ENCODE data around the gene LGMN. TPM values are rescaled to one million over a fixed set of nuclear protein-coding genes. Genes with fewer than 3 reads are reported as not detected.

Gene LGMN
- total RNA-seq, 1 donor from 2014 or later = 34.0 TPM

DNA sequence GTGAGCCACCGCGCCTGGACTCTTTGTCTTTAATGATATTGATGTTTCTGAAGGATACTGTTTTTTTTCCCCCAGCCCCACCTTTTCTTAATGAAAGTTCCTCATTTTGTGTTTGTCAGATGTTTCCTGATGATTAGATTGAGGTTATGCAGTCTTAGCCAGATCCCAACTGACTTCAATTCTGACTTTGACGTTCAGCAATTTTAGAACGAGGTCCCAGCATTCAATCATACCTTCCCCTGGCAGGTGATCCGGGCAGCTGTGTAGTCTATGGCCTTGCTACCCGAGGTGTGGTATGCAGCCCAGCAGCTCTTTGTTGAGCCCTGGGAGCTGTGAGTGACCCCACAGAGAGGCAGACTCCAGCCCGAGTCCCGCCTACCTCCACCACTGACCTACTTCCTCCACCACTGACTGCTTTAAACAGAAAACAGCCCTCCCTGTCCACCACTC lies 82.7 kb downstream of the LGMN start:
- H3K4me3 ChIP-seq (ENCODE audit: low read depth, low read length) = no peak overlapping the region
- H3K36me3 ChIP-seq (ENCODE audit: control insufficient read depth, insufficient read depth, low read length) = no peaks in the 10 kb centered on the region
- TF ChIP-seq, protein P1, sequence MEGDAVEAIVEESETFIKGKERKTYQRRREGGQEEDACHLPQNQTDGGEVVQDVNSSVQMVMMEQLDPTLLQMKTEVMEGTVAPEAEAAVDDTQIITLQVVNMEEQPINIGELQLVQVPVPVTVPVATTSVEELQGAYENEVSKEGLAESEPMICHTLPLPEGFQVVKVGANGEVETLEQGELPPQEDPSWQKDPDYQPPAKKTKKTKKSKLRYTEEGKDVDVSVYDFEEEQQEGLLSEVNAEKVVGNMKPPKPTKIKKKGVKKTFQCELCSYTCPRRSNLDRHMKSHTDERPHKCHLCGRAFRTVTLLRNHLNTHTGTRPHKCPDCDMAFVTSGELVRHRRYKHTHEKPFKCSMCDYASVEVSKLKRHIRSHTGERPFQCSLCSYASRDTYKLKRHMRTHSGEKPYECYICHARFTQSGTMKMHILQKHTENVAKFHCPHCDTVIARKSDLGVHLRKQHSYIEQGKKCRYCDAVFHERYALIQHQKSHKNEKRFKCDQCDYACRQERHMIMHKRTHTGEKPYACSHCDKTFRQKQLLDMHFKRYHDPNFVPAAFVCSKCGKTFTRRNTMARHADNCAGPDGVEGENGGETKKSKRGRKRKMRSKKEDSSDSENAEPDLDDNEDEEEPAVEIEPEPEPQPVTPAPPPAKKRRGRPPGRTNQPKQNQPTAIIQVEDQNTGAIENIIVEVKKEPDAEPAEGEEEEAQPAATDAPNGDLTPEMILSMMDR (IDR thresholded peaks at IDR 0.05; ENCODE audit: insufficient read depth, low read length, severe bottlenecking) = no peak
- DNase-seq (ENCODE audit: low read depth) = no peak
- no peaks in the 10 kb centered on the region for H3K27me3 ChIP-seq (ENCODE audit: control insufficient read depth, insufficient read depth, low read length)
- no peak for FAIRE-seq

DNA sequence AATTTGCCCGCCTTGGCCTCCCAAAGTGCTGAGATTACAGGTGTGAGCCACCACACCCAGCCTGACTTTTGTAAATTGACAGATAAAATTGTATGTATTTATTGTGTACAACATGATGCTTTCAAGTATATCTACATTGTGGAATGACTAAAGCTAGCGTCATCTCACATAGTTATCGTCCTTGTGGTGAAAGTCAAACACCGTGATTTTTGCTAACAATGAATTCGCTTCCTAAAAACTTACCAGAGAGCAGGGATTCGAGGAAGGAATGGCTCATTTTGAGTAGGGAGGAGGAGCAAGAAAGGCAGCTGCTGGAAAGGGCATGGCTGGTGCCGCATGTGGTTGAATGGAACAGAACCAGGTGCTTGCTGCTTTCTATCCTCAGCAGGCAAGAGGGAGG lies 85.4 kb downstream of the LGMN start:
- FAIRE-seq = no peak
- TF ChIP-seq, protein P1 (IDR thresholded peaks at IDR 0.05; ENCODE audit: insufficient read depth, low read length, severe bottlenecking) = no peak
- Histone ChIP-seq H3K4me3 (ENCODE audit: low read depth, low read length) (no peak overlapping the region), H3K27me3 (ENCODE audit: control insufficient read depth, insufficient read depth, low read length) (no peaks in the 10 kb centered on the region), H3K36me3 (ENCODE audit: control insufficient read depth, insufficient read depth, low read length) (no peaks in the 10 kb centered on the region)
- no peak for DNase-seq (ENCODE audit: low read depth)

DNA sequence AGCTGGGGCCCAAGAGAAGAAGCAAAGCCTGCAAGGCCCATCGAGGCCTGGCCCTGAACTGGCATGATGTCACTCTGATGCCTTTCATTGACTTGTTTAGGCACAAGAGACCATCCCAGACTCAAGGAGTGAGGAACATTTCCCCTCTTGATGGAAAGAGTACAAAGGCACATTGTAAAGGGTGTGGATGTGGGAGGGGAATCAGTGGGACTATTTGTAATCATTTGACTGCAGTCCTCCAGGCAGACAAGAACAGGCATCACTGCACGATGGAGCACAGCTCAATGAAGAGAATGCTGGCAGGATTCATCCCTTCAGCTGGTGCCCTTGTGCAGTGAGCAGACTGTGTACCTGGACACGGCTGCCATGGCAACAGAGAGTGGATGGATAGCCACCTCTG lies 87.9 kb downstream of the LGMN start:
- H3K4me3 ChIP-seq (ENCODE audit: low read depth, low read length) = no peak overlapping the region
- FAIRE-seq (peak; percentile 18), DNase-seq (ENCODE audit: low read depth) (no peak)
- TF ChIP-seq, protein P1 (IDR thresholded peaks at IDR 0.05; ENCODE audit: insufficient read depth, low read length, severe bottlenecking) = no peak
- no peaks in the 10 kb centered on the region for H3K36me3 ChIP-seq (ENCODE audit: control insufficient read depth, insufficient read depth, low read length)
- no peaks in the 10 kb centered on the region for H3K27me3 ChIP-seq (ENCODE audit: control insufficient read depth, insufficient read depth, low read length)

DNA sequence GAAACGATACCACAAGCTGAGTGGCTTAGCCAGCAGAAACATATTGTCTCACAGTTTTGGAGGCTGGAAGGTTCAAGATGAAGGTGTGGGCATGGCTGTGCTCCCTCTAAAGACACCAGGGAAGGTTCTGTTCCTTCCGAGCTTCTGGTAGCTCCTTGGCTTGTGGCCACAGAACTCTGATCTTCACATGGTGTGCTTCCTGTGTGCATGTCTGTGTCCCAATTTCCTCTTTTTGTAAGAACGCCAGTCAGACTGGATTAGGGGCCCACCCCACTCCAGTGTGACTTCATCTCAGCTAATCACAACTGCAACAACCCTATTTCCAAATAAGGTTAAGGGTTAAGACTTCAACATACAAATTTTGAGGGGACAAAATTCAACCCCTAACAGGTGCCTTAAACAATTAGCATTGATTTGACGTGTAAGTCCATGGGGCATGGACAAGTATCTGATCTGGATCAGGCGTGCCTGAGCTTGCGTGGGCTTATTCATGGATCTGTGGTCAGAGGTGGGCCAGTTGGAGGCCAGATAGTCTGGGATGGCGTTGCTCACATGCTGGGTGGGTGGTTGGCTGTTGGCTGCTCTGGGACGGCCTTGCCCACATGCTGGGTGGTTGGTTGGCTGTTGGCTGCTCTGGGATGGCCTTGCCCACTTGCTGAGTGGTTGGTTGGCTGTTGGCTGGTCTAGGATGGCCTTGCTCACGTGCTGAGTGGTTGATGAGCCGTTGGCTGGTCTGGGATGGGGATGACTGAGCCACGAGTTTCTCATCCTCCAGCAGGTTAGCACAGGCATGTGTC lies 88.5 kb downstream of the LGMN start:
- Histone ChIP-seq H3K36me3 (ENCODE audit: control insufficient read depth, insufficient read depth, low read length) (no peaks in the 10 kb centered on the region), H3K27me3 (ENCODE audit: control insufficient read depth, insufficient read depth, low read length) (no peaks in the 10 kb centered on the region), H3K4me3 (ENCODE audit: low read depth, low read length) (no peak overlapping the region)
- FAIRE-seq (peak; percentile 91), DNase-seq (ENCODE audit: low read depth) (peak; percentile 79)
- TF ChIP-seq, protein P1 (IDR thresholded peaks at IDR 0.05; ENCODE audit: insufficient read depth, low read length, severe bottlenecking) = no peak

DNA sequence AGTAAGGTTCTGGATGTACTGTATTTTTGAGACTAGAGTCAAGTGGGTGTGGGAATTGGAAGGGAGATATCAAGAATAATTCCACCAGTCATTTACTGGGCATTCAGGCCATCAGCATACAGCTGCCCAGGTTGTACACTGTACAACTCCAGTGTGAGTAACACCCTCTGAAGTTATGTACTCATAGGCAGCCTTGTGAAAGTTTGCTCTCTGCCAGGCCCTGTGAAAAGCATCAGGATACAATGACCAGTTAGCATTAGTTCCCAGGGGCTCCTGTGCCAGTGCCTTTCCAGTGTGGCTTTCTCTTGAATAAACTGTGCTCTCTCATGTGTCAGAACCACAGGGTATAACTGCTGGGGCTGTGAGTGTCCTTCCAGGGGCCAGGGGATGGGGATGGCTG lies 89.7 kb downstream of the LGMN start:
- TF ChIP-seq, protein P1 (IDR thresholded peaks at IDR 0.05; ENCODE audit: insufficient read depth, low read length, severe bottlenecking) = no peak
- no peaks in the 10 kb centered on the region for H3K27me3 ChIP-seq (ENCODE audit: control insufficient read depth, insufficient read depth, low read length)
- H3K36me3 ChIP-seq (ENCODE audit: control insufficient read depth, insufficient read depth, low read length) = no peaks in the 10 kb centered on the region
- DNase-seq (ENCODE audit: low read depth) (peak; percentile 7), FAIRE-seq (no peak)
- no peak overlapping the region for H3K4me3 ChIP-seq (ENCODE audit: low read depth, low read length)

DNA sequence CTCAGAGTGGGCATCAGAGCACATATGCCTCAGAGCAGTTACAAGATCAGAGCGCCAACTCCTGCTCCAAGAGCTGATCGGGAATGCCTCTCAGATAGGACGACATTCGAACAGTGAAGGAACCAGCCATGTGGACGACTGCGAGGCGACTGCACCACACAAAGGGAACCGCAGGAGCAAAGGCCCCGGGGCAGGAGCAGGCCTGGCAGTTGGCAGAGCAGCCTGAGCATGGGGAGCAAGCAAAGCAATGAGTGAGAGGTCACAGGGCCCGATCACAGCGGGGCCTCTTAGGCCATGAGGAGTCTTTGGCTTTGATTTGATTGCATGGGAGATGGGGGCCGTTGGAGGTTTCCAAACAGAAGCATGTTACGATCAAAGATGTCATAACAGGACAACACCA lies 90.3 kb downstream of the LGMN start:
- no peak for FAIRE-seq
- TF ChIP-seq, protein P1 (IDR thresholded peaks at IDR 0.05; ENCODE audit: insufficient read depth, low read length, severe bottlenecking) = no peak
- Histone ChIP-seq H3K4me3 (ENCODE audit: low read depth, low read length) (no peak overlapping the region), H3K36me3 (ENCODE audit: control insufficient read depth, insufficient read depth, low read length) (no peaks in the 10 kb centered on the region), H3K27me3 (ENCODE audit: control insufficient read depth, insufficient read depth, low read length) (no peaks in the 10 kb centered on the region)
- DNase-seq (ENCODE audit: low read depth) = no peak
